OCI-LY7 (cell line): ENCODE results near the gene CD226.

Experiments
- CTCF ChIP-seq: fragments of 200-600 bp; sonication (generic); conservative IDR thresholded peaks from 2 replicates; pipeline ENCODE4 v1.5.1; 2014; ENCODE audit warnings: mild to moderate bottlenecking, antibody characterized with exemption, low read length, moderate library complexity, mixed read lengths
- EZH2phosphoT487 ChIP-seq: fragments of 200-600 bp; sonication (generic); IDR thresholded peaks from 2 replicates; pipeline ENCODE4 v1.6.1; 2018; ENCODE audit warnings: low read depth, borderline replicate concordance, mild to moderate bottlenecking, mixed run types, antibody characterized with exemption, low read length, moderate library complexity, mixed read lengths

- TF ChIP-seq CTCF (no peak), EZH2phosphoT487 (no peak)
Observed at GRCh38 chr18:69935319-69936190, 12.1 kb downstream of the CD226 start.
